ENCODE measurements around the gene TMCO6.

DNA sequence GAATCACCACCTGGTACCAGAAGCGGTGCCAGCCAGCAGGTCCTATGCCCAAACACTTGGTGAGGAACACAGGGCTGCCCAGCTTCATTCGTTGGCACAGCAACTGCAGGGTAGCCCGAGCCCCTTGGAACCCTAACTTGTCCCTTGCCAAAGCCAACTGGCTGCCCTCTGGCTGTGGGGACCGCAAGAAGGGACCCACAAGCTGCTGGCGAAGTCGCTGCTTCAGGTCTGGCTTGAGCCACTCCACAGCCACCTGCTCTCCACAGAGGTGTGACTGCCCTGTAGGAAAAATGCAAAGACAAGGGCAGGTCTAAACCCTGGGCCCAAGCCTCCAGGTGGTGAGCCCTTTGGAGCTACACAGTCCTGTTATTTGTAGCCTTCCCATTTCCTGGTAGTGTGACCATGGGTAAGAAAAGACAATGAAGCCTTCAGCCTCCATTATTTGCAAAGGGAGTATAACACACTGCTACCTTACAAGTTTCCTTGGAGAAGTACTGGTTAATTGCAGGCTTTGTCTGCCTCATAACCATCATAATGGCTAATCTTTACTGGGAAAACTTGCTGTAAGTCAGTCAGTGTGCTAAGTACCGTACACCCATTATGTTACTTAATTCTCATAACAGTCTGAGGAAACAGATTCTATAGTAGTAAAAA is 32.3 kb downstream of the TMCO6 start:
- TF ChIP-seq POU2F2 (IDR thresholded peaks at IDR 0.05; ENCODE audit: low read depth, low read length) (no peak), POLR2AphosphoS5 (IDR thresholded peaks at IDR 0.05; ENCODE audit: low read depth, low read length) (no peak)
